Ascending aorta (tissue), 2 donors: ENCODE results near the gene PCSK6. TPM values are rescaled to one million over a fixed set of nuclear protein-coding genes. Genes with fewer than 3 reads are reported as not detected.
"Not testable (repeated sequence)": the region's sequence is repeated elsewhere in the genome, so short reads cannot be mapped to it uniquely, and the experiment has no call there.

ENCODE experiments used
- DNase-seq, 2 donors: peaks; one replicate each; pipeline ENCODE4 v3.0.0-alpha.2; 2019; ENCODE audit warnings: low spot score in 2 of 2
- H3K27ac ChIP-seq, 2 donors: fragments of 200-600 bp; sonication (generic); one replicate each; pipeline ENCODE4 v1.5.1; 2016 to 2017; ENCODE audit warnings: mild to moderate bottlenecking in 1 of 2
- H3K27me3 ChIP-seq: fragments of 200-600 bp; sonication (generic); one replicate; pipeline ENCODE4 v1.5.1; 2017
- H3K36me3 ChIP-seq, 2 donors: fragments of 200-600 bp; sonication (generic); one replicate each; pipeline ENCODE4 v1.5.1; 2016
- H3K4me1 ChIP-seq, 2 donors: fragments of 200-600 bp; sonication (generic); one replicate each; pipeline ENCODE4 v1.5.1; 2016 to 2017; ENCODE audit warnings: mild to moderate bottlenecking in 1 of 2
- H3K4me3 ChIP-seq, 2 donors: fragments of 200-600 bp; sonication (generic); one replicate each; pipeline ENCODE4 v1.5.1; 2016 to 2017; ENCODE audit warnings: mild to moderate bottlenecking in 1 of 2
- H3K9me3 ChIP-seq, 2 donors: fragments of 200-600 bp; sonication (generic); one replicate each; pipeline ENCODE4 v1.5.1; 2016
- CTCF ChIP-seq, 3 experiments: fragments of 200-600 bp in 2 of 3; fragments of 450-650 bp in 1 of 3; sonication (generic) in 2 of 3; IDR thresholded peaks; one replicate each; pipeline ENCODE4 v1.5.1; 2016 to 2019; ENCODE audit warnings: antibody characterized with exemption in 3 of 3, mild to moderate bottlenecking in 1 of 3, moderate library complexity in 1 of 3
- intact Hi-C: fragments of 100-400 bp; cut with DNase I; formaldehyde crosslinking; loops from one replicate; pipeline ENCODE4 v1.15.1; 2023
- total RNA-seq: library from RNA; depleted of rRNA; stranded (reverse); fragments of >200 nt; gene quantifications from one replicate; pipeline ENCODE4 v1.1.0, GENCODE V29; 2016

Gene PCSK6
- total RNA-seq, 1 donor from 2014 or later, result 3.9 TPM

- Histone ChIP-seq H3K27me3 (no peaks in the 10 kb centered on the region), H3K4me1 (no peaks in the 10 kb centered on the region), H3K9me3 (no peaks in the 10 kb centered on the region), H3K36me3 (no peaks in the 10 kb centered on the region), H3K27ac (no peak overlapping the region), H3K4me3 (no peak overlapping the region)
- intact Hi-C loops, result no loop called here
- no peak for DNase-seq
- no peak for TF ChIP-seq CTCF (IDR thresholded peaks at IDR 0.05)
Observed at GRCh38 chr15:101407966-101408775, 81.3 kb downstream of the PCSK6 start.

DNA sequence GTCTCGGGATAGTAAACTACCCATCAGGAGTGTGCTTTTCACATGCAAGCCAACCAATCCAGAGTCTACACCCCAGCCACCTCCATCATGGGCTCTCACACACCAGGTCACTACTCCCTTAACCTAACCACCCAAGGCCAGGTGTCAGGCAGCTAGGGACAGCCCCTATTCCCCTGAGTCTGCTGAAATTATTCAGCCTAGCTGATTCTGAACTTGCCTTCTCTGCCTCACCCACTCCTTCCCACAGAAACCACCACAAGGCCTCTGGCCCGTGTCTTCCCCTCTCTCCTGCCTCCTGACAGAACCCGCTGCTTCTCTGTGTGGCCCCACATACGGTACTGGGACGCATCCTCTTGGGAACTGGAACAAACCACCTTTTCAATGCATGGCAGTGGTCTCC is 82.1 kb downstream of the PCSK6 start:
- no peak overlapping the region for H3K27ac ChIP-seq
- no peak overlapping the region for H3K4me3 ChIP-seq
- no peaks in the 10 kb centered on the region for H3K36me3 ChIP-seq
- intact Hi-C loops, result no loop called here
- H3K4me1 ChIP-seq, result no peaks in the 10 kb centered on the region
- H3K9me3 ChIP-seq, result no peaks in the 10 kb centered on the region
- no peak for TF ChIP-seq CTCF (IDR thresholded peaks at IDR 0.05)
- DNase-seq, result no peak
- H3K27me3 ChIP-seq, result no peaks in the 10 kb centered on the region

- intact Hi-C loops, result no loop called here
- no peak for TF ChIP-seq CTCF (IDR thresholded peaks at IDR 0.05)
- Histone ChIP-seq H3K9me3 (no peaks in the 10 kb centered on the region), H3K27ac (no peak overlapping the region), H3K4me1 (no peaks in the 10 kb centered on the region), H3K36me3 (no peaks in the 10 kb centered on the region), H3K4me3 (no peak overlapping the region), H3K27me3 (no peaks in the 10 kb centered on the region)
- DNase-seq, result no peak
Observed at GRCh38 chr15:101406526-101407195, 82.8 kb downstream of the PCSK6 start.

DNA sequence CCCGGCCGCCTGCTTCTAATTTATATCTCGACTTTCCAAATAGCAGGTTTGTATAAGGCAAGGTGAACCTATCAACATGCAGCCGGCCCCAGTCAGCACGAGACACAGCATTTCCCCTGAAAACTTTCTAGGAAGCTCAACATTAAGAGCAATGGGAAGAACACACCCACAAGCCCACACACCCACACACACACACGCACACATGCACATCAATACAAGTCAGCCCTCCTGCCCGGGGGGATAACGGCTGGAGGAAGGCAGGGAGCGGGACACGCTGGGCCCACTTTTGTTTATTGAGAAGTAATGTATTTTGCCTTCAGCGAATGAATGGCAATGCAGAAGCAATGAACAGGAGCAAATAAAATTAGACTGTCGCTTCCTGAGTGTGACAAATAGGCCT is 83.5 kb downstream of the PCSK6 start:
- Histone ChIP-seq H3K9me3 (no peaks in the 10 kb centered on the region), H3K27me3 (no peaks in the 10 kb centered on the region), H3K4me1 (no peaks in the 10 kb centered on the region), H3K4me3 (no peak overlapping the region), H3K36me3 (no peaks in the 10 kb centered on the region), H3K27ac (no peak overlapping the region)
- DNase-seq, result no peak
- intact Hi-C loops, result no loop called here
- TF ChIP-seq CTCF (IDR thresholded peaks at IDR 0.05), result no peak

GRCh38 chr15:101404245-101404644 is 85.3 kb downstream of the PCSK6 start:
- no peak for DNase-seq
- H3K36me3 ChIP-seq, result no peaks in the 10 kb centered on the region
- no peak overlapping the region for H3K27ac ChIP-seq
- H3K4me3 ChIP-seq, result no peak overlapping the region
- H3K27me3 ChIP-seq, result no peaks in the 10 kb centered on the region
- H3K9me3 ChIP-seq, result no peaks in the 10 kb centered on the region
- TF ChIP-seq CTCF (IDR thresholded peaks at IDR 0.05), result no peak
- H3K4me1 ChIP-seq, result no peaks in the 10 kb centered on the region
- intact Hi-C loops, result no loop called here

DNA sequence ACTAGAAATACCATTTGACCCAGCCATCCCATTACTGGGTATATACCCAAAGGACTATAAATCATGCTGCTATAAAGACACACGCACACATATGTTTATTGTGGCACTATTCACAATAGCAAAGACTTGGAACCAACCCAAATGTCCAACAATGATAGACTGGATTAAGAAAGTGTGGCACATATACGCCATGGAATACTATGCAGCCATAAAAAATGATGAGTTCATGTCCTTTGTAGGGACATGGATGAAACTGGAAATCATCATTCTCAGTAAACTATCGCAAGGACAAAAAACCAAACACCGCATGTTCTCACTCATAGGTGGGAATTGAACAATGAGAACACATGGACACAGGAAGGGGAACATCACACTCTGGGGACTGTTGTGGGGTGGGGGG is 86.6 kb downstream of the PCSK6 start:
- H3K27ac ChIP-seq, H3K9me3 ChIP-seq, intact Hi-C loops, H3K27me3 ChIP-seq, H3K4me1 ChIP-seq, H3K4me3 ChIP-seq, DNase-seq, H3K36me3 ChIP-seq: not testable (repeated sequence)
